ENCODE data around the gene MSGN1. TPM values are rescaled to one million over a fixed set of nuclear protein-coding genes. Genes with fewer than 3 reads are reported as not detected.

MSGN1 gene
- total and polyA plus RNA-seq, 2 donors (not counting 3 experiments of a cell fraction or from before 2014, with no cell fraction given) = not detected

GRCh38 chr2:17815468-17816184, 634 bp upstream of the MSGN1 start:
- Histone ChIP-seq H3K9ac (replicated peaks; ENCODE audit: extremely low read depth, insufficient read depth, low read length) (no peak overlapping the region), H3K79me2 (ENCODE audit: control insufficient read depth, insufficient read depth, low read length) (no peaks in the 10 kb centered on the region), H3K9me1 (replicated peaks; ENCODE audit: control insufficient read depth, extremely low read depth, insufficient read depth, low read length) (no peaks in the 10 kb centered on the region), H3K4me1 (ENCODE audit: control insufficient read depth, extremely low read depth, insufficient read depth, low read length) (peaks cover 2% of the 10 kb centered on the region), H3K4me2 (ENCODE audit: insufficient read depth, low read length) (no peak overlapping the region), H3K9me3 (replicated peaks; ENCODE audit: control insufficient read depth, insufficient read depth, low read length) (no peaks in the 10 kb centered on the region), H4K20me1 (replicated peaks; ENCODE audit: control insufficient read depth, extremely low read depth, insufficient read depth, low read length) (no peaks in the 10 kb centered on the region), H3K36me3 (ENCODE audit: control insufficient read depth in 2 of 2, extremely low read depth in 1 of 2, insufficient read depth in 2 of 2, low read length in 2 of 2) (no peaks in the 10 kb centered on the region), H3K27me3 (ENCODE audit: control insufficient read depth in 2 of 2, insufficient read depth in 2 of 2, low read length in 2 of 2) (peaks cover 0 to 1% of the 10 kb centered on the region in 2 experiments), H2AFZ (ENCODE audit: low read depth, low read length) (no peak overlapping the region), H3K27ac (ENCODE audit: insufficient read depth, low read depth, low read length) (no peak overlapping the region), H3K4me3 (replicated peaks in 1 of 3; ENCODE audit: insufficient read depth in 1 of 3, low read depth in 1 of 3, low read length in 3 of 3) (no peak overlapping the region)
- CTCF ChIA-PET = no interaction called here
- dilution Hi-C loops (cut with MboI; ENCODE audit: extremely low pct_ligation_motif_present, low sequenced_read_pairs) = no loop called here
- BruUV-seq (replicated peaks) = no TSS peak
- TF ChIP-seq CTCF (IDR thresholded peaks at IDR 0.05; ENCODE audit: extremely low read depth in 1 of 2, insufficient read depth in 1 of 2, low read depth in 1 of 2, low read length in 2 of 2) (no peak), JUN (IDR thresholded peaks at IDR 0.05; ENCODE audit: borderline replicate concordance, insufficient read depth, insufficient read length, low read depth) (no peak), GATA2 (IDR thresholded peaks at IDR 0.05; ENCODE audit: insufficient read depth, insufficient read length, low read depth, low read length) (no peak), MAX (IDR thresholded peaks at IDR 0.05; ENCODE audit: insufficient read depth, insufficient read length) (no peak), POLR2A (IDR thresholded peaks at IDR 0.05; ENCODE audit: low read depth, low read length) (no peak), FOS (IDR thresholded peaks at IDR 0.05; ENCODE audit: borderline replicate concordance, insufficient read depth, low read length) (no peak), EZH2 (IDR thresholded peaks at IDR 0.05; ENCODE audit: borderline replicate concordance, low read depth, low read length, severe bottlenecking) (no peak), POLR2AphosphoS5 (IDR thresholded peaks at IDR 0.05; ENCODE audit: insufficient read depth, low read depth, low read length) (no peak), MYC (IDR thresholded peaks at IDR 0.05; ENCODE audit: low read depth, low read length) (no peak)
- FAIRE-seq = no peak
- POLR2A ChIA-PET = no interaction called here
- DNase-seq (ENCODE audit: low read depth, low spot score) = peak; percentile 7
- intact Hi-C loops (cut with micrococcal nuclease) = no loop called here
